ENCODE measurements around the gene GRID1.
"Not testable (repeated sequence)": the region's sequence is repeated elsewhere in the genome, so short reads cannot be mapped to it uniquely, and the experiment has no call there.

Gene GRID1

DNA sequence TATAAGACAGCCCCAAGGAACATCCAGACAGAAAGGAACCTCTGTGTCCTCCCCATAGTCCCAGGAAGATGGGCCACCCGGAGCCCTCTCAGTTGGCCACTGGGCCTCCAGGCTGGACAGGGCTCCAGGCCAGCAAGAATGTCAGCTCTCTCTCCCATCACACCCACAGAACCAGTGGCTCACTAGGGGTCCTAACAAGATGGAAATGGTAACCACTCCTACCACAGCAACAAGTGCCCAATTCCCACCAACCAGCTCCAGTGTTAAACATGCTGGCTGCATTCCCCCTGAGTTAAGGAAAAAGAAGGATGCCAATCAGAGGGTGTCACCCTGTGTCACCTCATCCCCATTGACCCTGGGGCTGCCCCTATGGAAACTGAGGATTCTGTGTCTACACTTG, 333.0 kb downstream of the GRID1 start:
- no peak for DNase-seq (ENCODE audit: low spot score)

DNA sequence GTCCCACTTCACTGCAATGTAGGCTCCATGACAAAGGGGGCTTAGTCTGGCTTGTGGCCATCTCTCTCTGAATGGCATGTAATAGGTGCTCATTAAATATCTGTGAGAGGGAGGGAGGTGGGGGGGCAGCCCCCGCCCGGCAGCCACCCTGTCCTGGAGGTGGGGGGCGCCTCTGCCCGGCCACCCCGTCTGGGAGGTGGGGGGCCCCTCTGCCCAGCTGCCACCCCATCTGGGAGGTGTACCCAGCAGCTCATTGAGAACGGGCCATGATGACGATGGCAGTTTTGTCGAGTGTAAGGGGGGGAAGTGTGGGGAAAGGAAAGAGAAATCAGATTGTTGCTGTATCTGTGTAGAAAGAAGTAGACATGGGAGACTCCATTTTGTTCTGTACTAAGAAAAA, 334.5 kb downstream of the GRID1 start:
- not testable (repeated sequence) for DNase-seq (ENCODE audit: low spot score)

GRCh38 chr10:86030312-86030711, 336.3 kb downstream of the GRID1 start:
- no peak for DNase-seq (ENCODE audit: low spot score)

DNA sequence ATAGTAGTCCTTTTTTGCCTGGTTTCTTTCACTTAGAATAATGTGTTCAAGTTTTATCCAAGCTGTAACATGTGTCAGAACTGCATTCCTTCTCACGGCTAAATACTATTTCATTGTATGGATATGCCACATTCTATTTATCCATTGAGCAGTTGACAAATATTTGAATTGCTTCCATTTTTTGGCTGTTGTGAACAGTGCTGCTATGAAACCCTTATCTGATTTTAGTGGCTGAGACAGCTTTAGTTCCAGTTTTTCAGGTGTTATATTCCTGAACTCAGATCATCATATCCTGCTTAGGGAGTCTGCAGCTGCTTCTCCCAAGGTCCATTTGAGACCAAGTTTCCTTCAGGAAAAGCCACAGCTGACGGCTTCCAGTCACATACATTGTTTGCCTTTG, 339.2 kb downstream of the GRID1 start:
- no peak for DNase-seq (ENCODE audit: low spot score)

DNA sequence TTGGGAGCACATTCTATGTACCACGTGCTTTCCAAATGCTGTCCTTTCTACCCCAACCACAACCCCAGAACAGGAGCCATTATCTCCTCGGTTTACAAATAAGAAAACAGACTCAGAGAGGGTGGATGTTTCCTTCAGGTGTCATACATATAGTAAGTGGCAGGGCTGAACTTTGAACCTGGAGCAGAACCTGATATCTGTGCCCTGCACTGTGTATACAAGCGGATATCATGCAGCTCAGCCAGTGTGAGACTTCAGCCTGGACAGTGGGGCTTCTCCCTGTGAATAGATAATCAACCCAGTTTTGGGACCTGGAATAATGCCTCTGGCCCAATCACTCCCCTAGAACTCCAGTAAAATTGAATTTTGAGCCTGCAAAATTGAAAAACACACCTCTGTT, 341.1 kb downstream of the GRID1 start:
- no peak for DNase-seq (ENCODE audit: low spot score)

GRCh38 chr10:86024281-86025041, 342.1 kb downstream of the GRID1 start:
- no peak for DNase-seq (ENCODE audit: low spot score)

GRCh38 chr10:86023931-86024280, 342.7 kb downstream of the GRID1 start:
- DNase-seq (ENCODE audit: low spot score): no peak

DNA sequence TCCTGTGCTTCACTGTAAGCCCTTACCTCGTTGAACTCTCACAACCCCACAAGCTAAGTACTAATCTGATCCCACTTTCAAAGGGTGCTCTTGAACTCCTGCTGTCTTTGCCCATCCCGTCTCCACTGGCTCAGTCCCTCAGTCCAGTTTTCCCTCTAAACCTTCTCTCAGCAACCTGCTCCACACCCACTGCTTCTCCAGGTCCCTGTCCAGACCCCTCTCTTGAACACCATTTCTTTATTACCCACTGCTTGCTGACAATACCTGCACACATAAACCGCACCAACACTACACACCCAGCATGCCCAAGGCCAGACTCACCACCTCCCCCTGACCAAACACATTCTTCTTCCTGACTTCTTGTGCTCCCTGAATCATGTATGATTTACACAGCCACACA, 343.3 kb downstream of the GRID1 start:
- no peak for DNase-seq (ENCODE audit: low spot score)

DNA sequence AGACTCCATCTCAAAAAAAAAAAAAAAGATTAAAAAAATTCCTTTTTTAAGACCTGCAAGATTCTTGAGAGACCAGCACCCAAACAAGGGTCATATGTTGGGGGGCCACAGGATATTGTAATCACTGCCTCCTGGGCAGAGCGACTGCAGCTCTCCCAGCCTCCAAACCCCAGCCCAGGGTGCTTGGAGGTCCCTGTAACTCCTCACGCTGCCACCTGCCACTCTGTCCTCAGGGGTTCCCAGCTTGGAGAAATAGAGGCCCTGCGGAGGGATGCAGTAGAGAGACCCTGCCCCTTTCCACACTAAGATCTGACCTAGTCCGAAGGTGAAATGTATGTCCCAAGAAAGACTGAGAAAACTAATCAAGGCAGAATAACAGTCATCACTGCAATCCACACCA, 343.7 kb downstream of the GRID1 start:
- DNase-seq (ENCODE audit: low spot score): no peak

GRCh38 chr10:86020134-86020533, 346.5 kb downstream of the GRID1 start:
- no peak for DNase-seq (ENCODE audit: low spot score)

- DNase-seq (ENCODE audit: low spot score): no peak
Measured at GRCh38 chr10:86019141-86019540, 347.5 kb downstream of the GRID1 start.

DNA sequence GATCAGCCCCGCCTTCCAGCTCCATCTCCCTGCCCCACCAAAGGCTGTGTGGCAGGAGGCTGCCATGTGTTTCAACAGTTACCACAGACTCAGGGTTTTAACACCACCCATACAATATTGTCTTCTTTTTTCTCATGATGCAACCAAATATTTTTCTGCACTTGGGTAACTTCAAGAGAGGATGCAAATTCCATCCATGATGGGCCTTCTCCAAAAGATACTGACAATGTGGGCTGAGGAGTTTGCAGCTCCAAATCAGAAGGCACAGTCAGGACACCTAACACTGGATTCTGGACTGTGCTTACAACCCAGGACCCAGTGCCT, 347.9 kb downstream of the GRID1 start:
- no peak for DNase-seq (ENCODE audit: low spot score)

DNA sequence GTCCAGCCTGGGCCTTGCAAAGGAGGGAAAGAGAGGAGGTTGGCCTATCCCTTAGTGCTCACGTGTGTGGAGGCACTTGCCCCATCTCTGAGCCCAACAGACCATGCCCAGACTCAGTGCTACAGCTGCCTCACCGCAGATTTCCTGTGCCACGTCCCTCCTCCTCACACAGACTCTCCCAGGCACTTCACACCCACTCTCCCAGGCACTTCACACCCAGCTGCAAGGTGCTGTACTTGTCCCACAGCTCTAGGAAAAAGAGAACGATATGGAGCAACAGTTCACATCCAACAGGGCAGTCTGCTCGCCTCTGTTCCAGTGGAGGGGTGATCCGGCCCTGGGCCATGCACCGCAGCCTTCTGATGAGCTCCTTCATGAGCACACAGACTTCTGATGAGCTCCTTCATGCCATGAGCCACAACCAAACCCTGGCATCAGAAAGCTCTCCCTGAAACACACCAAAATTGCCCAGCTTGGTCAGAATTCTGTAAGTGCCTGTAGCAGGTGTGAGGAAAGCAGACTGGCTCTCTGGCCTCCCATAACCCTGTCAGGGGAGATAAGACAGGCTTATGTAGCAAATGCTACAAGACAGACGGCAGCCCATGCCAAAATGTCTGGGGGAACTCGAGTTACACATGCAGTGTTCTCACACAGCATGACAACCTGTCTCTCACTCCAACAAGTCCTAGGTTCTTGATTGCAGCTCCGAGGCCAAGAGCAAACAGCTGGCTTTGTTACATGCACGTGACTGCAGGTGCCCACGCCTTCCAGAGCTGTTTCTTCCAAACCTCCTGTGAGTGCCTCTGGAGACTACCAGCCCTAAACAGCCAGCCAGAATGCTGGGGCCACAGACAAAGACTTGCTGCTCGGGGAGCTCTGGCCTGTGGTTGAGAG, 348.5 kb downstream of the GRID1 start:
- DNase-seq (ENCODE audit: low spot score): no peak

DNA sequence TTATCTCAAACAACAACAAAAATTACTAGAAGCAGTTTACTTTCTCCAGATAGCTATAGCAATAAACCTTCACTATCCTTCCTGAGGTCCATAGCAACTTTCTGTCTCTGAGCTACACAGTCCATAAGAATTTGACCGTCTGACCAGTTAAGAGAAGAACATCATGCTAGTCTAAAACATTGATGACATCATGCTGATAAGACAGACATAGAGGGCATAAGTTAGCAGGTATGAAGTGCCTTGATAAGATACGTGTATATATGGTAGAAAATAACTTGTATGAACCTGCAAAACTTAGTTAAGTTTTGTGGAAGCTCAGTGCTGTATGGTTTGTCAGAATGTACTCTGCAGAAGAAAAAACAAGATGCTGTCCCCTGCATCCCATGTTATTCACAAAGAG, 353.0 kb downstream of the GRID1 start:
- no peak for DNase-seq (ENCODE audit: low spot score)

- no peak for DNase-seq (ENCODE audit: low spot score)
Measured at GRCh38 chr10:86007171-86007570, 359.4 kb downstream of the GRID1 start.

- no peak for DNase-seq (ENCODE audit: low spot score)
Measured at GRCh38 chr10:86004337-86004736, 362.3 kb downstream of the GRID1 start.

DNA sequence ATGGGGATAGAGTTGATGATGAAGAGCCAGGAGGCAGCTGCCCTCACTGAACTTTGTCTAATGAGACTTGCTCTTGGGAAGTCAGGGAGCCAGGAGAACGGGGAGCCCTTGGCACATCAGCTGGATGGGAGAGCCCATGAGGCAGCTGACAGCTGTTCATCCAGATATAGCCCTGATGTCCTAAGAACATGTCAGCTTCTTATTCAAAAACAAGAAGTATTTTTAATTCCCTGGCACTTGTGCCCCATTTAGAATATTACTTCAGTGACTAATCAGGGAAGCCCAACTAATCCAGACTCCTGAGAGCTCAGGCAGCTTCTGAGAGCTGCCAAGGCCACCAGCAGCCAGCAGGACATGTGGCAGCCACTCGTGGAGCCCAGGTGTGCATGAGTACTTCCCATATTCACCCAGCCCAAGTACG, 363.4 kb downstream of the GRID1 start:
- DNase-seq (ENCODE audit: low spot score): no peak

DNA sequence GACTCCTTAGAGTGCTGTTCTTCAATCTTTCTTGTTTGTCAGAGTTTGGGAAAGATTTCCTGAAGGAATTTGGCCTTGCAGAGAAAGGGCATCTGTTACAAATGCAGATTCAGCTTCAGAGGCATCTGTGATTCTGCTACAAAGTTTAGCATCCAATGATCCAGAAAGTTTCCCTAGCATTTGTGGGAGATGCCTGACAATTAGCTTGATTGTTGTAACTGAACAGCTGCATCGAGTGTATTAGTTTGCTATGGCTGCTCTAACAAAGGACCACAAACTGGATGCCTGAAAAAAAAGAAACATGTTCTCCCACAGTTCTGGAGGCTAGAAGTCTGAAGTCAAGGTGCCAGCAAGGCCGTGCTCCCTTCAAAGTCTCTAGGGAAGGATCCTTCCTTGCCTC, 365.1 kb downstream of the GRID1 start:
- DNase-seq (ENCODE audit: low spot score): no peak

- DNase-seq (ENCODE audit: low spot score): no peak
Measured at GRCh38 chr10:85997544-85997943, 369.1 kb downstream of the GRID1 start.

DNA sequence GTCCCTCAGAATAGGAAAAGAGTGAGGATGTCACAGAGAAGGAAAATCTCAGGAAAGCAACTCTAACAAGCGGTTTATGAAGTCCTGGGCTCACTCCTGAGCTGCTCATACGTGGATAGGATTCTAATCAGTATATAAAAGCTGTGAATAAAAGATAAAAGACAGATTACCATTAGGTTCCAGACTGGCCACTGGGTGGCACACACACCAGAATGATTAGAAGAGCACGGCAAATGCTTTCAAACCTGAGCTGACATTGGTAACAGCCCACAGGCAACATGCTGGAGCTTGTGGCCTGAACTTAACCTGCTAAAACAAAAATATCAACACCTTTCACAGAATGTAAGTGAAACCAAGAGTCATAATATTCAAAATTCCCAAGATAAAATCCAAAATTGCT, 370.8 kb downstream of the GRID1 start:
- no peak for DNase-seq (ENCODE audit: low spot score)

DNA sequence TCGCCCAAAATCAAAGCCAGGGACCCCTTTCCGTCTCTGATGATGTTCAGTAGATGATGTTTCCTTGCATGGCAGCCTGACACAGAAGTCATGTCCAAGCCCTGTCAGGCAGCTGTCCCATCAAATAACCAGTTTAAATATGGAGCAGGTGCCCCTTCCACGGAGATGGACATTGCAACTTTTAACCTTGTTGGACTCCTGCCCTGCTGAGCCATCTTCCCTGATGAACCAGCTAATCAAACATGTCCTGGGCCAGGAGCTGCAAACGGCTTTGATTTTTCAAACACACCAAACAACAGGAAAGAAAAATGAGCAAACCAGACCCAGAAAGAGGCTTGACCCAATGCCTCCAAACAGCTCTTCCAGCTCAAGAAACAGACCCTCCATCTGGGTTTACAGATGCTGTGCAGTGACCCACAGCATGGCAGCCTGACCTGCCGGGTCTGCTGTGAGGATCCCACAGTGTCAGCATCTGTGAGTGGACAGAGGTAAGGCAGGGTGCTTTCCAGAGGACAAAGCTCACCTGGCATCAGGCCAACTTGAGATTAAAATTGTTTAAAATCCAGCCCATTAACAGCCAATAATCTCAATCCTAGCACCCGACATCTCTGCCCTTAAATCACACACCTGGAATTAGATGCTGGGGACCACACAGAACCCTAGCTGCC, 372.6 kb downstream of the GRID1 start:
- DNase-seq (ENCODE audit: low spot score): no peak

DNA sequence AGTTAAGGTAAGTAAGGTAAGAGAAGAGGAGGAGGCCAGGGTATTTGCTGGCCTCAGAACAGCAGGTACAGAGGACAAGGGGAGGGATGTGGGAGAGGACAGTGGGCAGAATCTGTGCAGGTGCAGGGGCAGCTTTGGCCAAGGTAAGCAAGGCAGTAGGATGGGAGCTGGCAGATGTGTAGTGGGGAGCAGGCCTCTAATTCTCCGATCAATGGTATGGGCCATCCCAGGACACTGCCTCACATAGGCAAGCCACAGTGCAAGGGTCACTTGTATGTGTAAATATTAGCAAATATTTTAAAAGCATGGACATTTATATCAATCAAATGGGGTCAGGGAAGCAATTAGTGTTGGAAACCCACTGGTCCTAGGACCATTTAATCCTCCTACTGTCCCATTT, 373.5 kb downstream of the GRID1 start:
- DNase-seq (ENCODE audit: low spot score): no peak

GRCh38 chr10:85992324-85992723, 374.3 kb downstream of the GRID1 start:
- no peak for DNase-seq (ENCODE audit: low spot score)

Data from HuH-7.5 (cell line).